Measurements from ENCODE around the gene MYO18A.

The MYO18A gene

DNA sequence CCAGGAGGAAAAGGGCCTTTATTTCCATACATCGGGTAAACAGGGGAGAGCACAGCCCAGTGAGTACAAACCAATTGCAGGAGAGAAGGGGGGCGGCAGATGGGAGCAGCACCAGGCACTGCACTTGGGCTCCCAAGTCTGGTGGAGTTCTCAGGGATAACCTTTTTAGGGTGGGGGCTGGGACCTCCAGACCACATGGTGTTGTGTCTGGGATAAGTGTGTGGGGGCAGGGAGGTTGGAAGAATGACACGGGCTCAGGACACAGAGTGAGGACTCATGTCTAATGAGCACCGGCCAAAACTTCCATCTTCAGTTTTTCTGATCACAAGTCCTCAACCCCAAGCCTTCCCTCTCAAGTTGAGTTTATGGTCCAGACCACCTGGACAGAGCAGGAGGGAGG, 106.7 kb downstream of the MYO18A start:
- H3K27ac ChIP-seq (replicated peaks), result no peak overlapping the region

DNA sequence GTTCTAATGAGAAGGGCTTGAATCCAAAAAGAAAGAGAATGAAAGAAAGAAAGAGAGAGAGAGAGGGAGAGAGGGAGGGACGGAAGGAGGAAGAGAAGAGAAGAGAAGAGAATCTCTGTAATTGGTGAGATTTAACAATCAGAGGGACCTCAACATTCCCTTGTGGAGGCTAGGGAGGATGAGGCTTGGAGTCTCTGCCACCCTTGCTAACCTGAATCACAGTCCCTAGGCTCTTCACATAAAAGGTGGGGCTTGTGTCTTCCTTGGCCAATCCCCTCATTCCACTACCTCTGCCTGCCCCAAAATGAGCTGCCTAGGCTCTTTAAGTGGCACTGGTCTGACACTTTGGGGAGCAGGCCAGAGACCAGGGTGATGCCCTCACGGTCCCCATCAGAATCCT, 107.2 kb downstream of the MYO18A start:
- DNase-seq (ENCODE audit: low read depth in 1 of 2, low spot score in 1 of 2), result no peak
- no peak overlapping the region for H3K27ac ChIP-seq (replicated peaks)
- no peaks in the 10 kb centered on the region for H3K27me3 ChIP-seq (ENCODE audit: insufficient read depth, poor library complexity, severe bottlenecking)
- TF ChIP-seq, protein P1, sequence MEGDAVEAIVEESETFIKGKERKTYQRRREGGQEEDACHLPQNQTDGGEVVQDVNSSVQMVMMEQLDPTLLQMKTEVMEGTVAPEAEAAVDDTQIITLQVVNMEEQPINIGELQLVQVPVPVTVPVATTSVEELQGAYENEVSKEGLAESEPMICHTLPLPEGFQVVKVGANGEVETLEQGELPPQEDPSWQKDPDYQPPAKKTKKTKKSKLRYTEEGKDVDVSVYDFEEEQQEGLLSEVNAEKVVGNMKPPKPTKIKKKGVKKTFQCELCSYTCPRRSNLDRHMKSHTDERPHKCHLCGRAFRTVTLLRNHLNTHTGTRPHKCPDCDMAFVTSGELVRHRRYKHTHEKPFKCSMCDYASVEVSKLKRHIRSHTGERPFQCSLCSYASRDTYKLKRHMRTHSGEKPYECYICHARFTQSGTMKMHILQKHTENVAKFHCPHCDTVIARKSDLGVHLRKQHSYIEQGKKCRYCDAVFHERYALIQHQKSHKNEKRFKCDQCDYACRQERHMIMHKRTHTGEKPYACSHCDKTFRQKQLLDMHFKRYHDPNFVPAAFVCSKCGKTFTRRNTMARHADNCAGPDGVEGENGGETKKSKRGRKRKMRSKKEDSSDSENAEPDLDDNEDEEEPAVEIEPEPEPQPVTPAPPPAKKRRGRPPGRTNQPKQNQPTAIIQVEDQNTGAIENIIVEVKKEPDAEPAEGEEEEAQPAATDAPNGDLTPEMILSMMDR (IDR thresholded peaks at IDR 0.05; ENCODE audit: insufficient read depth, low read length), result no peak
- H3K4me3 ChIP-seq (replicated peaks; ENCODE audit: insufficient read depth, low read length), result no peak overlapping the region

More for the DNA sequence above, 106.7 kb downstream of the MYO18A start:
- Histone ChIP-seq H3K4me3 (replicated peaks; ENCODE audit: insufficient read depth, low read length) (no peak overlapping the region), H3K27me3 (ENCODE audit: insufficient read depth, poor library complexity, severe bottlenecking) (no peaks in the 10 kb centered on the region)
- DNase-seq (ENCODE audit: low read depth in 1 of 2, low spot score in 1 of 2), result no peak
- TF ChIP-seq POLR2AphosphoS5 (IDR thresholded peaks at IDR 0.05; ENCODE audit: low read depth) (no peak), SPI1 (IDR thresholded peaks at IDR 0.05; ENCODE audit: borderline replicate concordance, low read depth) (no peak), GABPA (IDR thresholded peaks at IDR 0.05; ENCODE audit: low read depth) (no peak)
- TF ChIP-seq, protein P2, sequence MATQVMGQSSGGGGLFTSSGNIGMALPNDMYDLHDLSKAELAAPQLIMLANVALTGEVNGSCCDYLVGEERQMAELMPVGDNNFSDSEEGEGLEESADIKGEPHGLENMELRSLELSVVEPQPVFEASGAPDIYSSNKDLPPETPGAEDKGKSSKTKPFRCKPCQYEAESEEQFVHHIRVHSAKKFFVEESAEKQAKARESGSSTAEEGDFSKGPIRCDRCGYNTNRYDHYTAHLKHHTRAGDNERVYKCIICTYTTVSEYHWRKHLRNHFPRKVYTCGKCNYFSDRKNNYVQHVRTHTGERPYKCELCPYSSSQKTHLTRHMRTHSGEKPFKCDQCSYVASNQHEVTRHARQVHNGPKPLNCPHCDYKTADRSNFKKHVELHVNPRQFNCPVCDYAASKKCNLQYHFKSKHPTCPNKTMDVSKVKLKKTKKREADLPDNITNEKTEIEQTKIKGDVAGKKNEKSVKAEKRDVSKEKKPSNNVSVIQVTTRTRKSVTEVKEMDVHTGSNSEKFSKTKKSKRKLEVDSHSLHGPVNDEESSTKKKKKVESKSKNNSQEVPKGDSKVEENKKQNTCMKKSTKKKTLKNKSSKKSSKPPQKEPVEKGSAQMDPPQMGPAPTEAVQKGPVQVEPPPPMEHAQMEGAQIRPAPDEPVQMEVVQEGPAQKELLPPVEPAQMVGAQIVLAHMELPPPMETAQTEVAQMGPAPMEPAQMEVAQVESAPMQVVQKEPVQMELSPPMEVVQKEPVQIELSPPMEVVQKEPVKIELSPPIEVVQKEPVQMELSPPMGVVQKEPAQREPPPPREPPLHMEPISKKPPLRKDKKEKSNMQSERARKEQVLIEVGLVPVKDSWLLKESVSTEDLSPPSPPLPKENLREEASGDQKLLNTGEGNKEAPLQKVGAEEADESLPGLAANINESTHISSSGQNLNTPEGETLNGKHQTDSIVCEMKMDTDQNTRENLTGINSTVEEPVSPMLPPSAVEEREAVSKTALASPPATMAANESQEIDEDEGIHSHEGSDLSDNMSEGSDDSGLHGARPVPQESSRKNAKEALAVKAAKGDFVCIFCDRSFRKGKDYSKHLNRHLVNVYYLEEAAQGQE (IDR thresholded peaks at IDR 0.05; ENCODE audit: insufficient replicate concordance, low read depth), result no peak
- TF ChIP-seq, protein P1 (IDR thresholded peaks at IDR 0.05; ENCODE audit: insufficient read depth, low read length), result no peak

DNA sequence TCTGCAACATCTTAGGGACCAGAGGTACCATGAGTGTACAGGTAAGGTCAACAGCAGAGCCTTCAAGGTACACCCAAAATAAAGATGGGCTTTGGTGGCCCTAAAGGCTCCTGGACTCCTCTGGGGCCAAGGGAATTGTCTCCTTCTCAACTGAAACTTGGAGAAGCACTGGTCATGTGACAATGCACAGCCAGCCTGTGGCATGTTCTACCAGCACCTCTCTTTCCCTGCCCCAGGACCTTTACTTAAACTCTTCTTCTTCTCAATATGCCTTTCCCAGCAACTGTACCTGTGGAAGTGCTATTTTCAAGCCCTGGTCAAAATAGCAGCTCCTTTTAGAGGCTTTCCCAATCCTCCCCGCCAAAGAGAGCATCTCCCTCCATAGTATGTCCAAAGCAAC, 108.9 kb downstream of the MYO18A start:
- TF ChIP-seq, protein P2 (IDR thresholded peaks at IDR 0.05; ENCODE audit: insufficient replicate concordance, low read depth), result no peak
- TF ChIP-seq, protein P1 (IDR thresholded peaks at IDR 0.05; ENCODE audit: insufficient read depth, low read length), result no peak
- TF ChIP-seq SPI1 (IDR thresholded peaks at IDR 0.05; ENCODE audit: borderline replicate concordance, low read depth) (no peak), POLR2AphosphoS5 (IDR thresholded peaks at IDR 0.05; ENCODE audit: low read depth) (no peak), GABPA (IDR thresholded peaks at IDR 0.05; ENCODE audit: low read depth) (no peak)
- H3K27me3 ChIP-seq (ENCODE audit: insufficient read depth, poor library complexity, severe bottlenecking), result no peaks in the 10 kb centered on the region
- no peak for DNase-seq (ENCODE audit: low read depth in 1 of 2, low spot score in 1 of 2)
- H3K27ac ChIP-seq (replicated peaks), result no peak overlapping the region
- H3K4me3 ChIP-seq (replicated peaks; ENCODE audit: insufficient read depth, low read length), result no peak overlapping the region

DNA sequence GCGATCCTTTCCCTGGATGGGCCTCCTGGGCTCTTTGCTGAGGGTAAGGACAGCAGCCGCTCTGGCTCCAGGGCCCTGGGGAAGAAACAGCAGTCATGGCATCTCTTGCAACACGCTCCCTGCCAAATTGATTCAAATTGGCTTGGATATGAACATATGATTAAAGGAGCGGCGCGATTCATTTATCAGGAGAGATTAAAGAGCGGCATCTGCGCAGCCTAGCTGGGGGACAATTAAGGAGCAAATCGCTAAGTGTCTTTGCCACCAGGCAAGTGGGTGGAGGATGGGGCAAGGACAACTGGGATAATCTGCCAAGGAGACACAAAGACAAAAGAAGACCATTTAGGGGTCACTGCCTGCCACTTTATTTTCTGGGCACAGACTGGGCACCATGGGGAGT, 109.4 kb downstream of the MYO18A start:
- Histone ChIP-seq H3K27ac (replicated peaks) (no peak overlapping the region), H3K4me3 (replicated peaks; ENCODE audit: insufficient read depth, low read length) (no peak overlapping the region), H3K27me3 (ENCODE audit: insufficient read depth, poor library complexity, severe bottlenecking) (no peaks in the 10 kb centered on the region)
- DNase-seq (ENCODE audit: low read depth in 1 of 2, low spot score in 1 of 2), result no peak
- no peak for TF ChIP-seq SPI1 (IDR thresholded peaks at IDR 0.05; ENCODE audit: borderline replicate concordance, low read depth)
- TF ChIP-seq, protein P2 (IDR thresholded peaks at IDR 0.05; ENCODE audit: insufficient replicate concordance, low read depth), result no peak
- TF ChIP-seq GABPA (IDR thresholded peaks at IDR 0.05; ENCODE audit: low read depth), result no peak
- no peak for TF ChIP-seq POLR2AphosphoS5 (IDR thresholded peaks at IDR 0.05; ENCODE audit: low read depth)
- TF ChIP-seq, protein P1 (IDR thresholded peaks at IDR 0.05; ENCODE audit: insufficient read depth, low read length), result no peak
